ENCODE data around the gene CDCA7L. TPM values are rescaled to one million over a fixed set of nuclear protein-coding genes. Genes with fewer than 3 reads are reported as not detected.
"Not testable (repeated sequence)": the region's sequence is repeated elsewhere in the genome, so short reads cannot be mapped to it uniquely, and the experiment has no call there.

The CDCA7L gene
- total and polyA plus RNA-seq, 11 donors, result 15.6 to 53.4 (median 34.6) TPM

DNA sequence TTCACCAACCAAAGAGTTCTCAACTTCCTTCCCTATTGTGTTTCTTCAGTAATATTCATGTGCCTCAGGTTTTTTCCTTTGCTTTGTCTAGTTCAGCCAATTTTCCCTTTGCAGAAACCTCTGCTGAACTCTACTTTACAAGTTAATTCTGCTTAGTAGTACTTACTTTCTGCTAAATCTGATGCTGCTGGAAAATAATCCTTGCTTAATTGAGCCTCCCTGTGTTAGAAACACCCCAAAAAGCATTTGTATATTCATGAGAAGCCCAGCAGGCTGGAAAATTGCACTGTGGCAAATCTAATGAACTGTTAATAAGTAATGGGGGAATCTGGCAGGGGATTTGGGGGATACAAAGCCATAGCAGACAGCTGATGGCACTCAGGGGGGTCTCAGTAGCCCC lies 78.5 kb downstream of the CDCA7L start:
- ATAC-seq, result no peak
- H3K27ac ChIP-seq, result no peak overlapping the region
- intact Hi-C loops (cut with DNase I), result no loop called here

DNA sequence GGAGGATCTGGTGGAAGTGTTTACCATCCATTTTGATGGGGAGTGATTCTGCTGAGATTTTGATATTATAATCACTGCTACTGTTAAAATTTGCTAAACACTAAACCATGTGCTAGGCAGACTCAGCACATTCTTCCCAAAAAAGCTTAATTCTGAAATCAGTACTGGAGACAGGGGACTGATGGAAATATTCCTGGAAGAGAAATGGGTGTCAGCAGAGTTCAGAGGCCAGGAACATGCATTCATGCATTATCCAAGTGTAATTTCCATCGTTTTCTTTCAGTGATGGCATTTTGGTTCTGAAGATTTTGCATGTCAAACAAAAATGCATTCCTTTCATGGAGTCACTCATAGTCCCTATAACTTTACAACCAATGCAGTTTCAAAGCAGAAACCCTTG lies 79.0 kb downstream of the CDCA7L start:
- Histone ChIP-seq H3K36me3 (no peaks in the 10 kb centered on the region), H3K4me3 (no peak overlapping the region), H3K27me3 (no peaks in the 10 kb centered on the region), H3K4me1 (peaks cover 0 to 4% (median 0%) of the 10 kb centered on the region in 12 donors), H3K9me3 (no peaks in the 10 kb centered on the region), H3K27ac (no peak overlapping the region)
- ATAC-seq, result no peak
- TF ChIP-seq POLR2A (IDR thresholded peaks at IDR 0.05), result no peak
- TF ChIP-seq, protein P1, sequence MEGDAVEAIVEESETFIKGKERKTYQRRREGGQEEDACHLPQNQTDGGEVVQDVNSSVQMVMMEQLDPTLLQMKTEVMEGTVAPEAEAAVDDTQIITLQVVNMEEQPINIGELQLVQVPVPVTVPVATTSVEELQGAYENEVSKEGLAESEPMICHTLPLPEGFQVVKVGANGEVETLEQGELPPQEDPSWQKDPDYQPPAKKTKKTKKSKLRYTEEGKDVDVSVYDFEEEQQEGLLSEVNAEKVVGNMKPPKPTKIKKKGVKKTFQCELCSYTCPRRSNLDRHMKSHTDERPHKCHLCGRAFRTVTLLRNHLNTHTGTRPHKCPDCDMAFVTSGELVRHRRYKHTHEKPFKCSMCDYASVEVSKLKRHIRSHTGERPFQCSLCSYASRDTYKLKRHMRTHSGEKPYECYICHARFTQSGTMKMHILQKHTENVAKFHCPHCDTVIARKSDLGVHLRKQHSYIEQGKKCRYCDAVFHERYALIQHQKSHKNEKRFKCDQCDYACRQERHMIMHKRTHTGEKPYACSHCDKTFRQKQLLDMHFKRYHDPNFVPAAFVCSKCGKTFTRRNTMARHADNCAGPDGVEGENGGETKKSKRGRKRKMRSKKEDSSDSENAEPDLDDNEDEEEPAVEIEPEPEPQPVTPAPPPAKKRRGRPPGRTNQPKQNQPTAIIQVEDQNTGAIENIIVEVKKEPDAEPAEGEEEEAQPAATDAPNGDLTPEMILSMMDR (IDR thresholded peaks at IDR 0.05), result no peak
- DNase-seq, result no peak
- WGBS, 4 donors, result 40 to 68% (median 60%) methylated on average over 1 of the region's 1 CpG
- intact Hi-C loops (cut with DNase I), result no loop called here

More for the DNA sequence above, 78.5 kb downstream of the CDCA7L start:
- DNase-seq, result no peak
- H3K4me3 ChIP-seq, result no peak overlapping the region
- H3K27me3 ChIP-seq, result no peaks in the 10 kb centered on the region
- peaks cover 0 to 4% (median 0%) of the 10 kb centered on the region in 12 donors for H3K4me1 ChIP-seq
- H3K36me3 ChIP-seq, result no peaks in the 10 kb centered on the region
- no peaks in the 10 kb centered on the region for H3K9me3 ChIP-seq
- TF ChIP-seq POLR2A (IDR thresholded peaks at IDR 0.05), result no peak
- TF ChIP-seq, protein P1 (IDR thresholded peaks at IDR 0.05), result no peak

DNA sequence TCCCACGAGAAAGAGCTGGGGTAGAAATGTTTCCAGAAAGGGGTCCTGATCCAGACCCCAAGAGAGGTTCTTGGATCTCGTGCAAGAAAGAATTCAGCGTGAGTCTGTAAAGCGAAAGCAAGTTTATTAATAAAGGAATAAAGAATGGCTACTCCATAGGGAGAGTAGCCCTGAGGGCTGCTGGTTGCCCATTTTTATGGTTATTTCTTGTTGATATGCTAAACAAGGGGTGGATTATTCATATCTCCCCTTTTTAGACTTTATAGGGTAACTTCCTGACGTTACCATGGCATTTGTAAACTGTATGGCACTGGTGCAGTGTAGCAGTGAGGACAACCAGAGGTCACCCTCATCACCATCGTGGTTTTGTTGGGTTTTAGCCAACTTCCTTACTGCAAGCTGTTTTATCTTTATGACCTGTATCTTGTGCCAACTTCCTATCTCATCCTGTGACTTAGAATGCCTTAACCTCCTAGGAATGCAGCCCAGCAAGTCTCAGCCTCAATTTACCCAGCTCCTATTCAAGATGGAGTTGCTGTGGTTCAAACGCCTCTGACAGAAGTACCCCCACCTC lies 80.0 kb downstream of the CDCA7L start:
- H3K27ac ChIP-seq; DNase-seq; H3K4me1 ChIP-seq; ATAC-seq; intact Hi-C loops (cut with DNase I); H3K27me3 ChIP-seq; H3K9me3 ChIP-seq; H3K36me3 ChIP-seq; H3K4me3 ChIP-seq: not testable (repeated sequence)
- WGBS, 4 donors, result 55 to 68% (median 63%) methylated on average over 7 of the region's 7 CpGs

DNA sequence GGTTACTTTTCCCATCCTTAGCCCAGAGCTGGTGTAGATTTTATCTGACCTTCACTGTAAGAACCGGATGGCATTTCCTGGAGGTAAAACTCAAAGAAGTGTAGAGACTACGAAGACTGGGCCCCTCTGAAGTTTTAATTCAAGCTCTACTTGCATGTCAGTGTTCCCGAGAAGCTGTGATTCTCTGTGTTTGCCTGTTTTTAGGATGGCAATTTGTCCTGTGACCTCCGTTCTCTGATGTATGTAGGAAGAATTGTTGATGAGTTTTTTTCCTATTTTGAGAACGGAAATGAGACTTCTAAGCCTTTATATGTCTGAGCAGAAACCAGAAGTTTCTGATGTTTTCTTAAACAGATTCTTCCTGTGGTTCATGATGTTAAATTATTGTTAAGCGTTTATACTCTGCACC lies 94.1 kb downstream of the CDCA7L start:
- H3K27me3 ChIP-seq, result no peaks in the 10 kb centered on the region
- ATAC-seq (no peak), DNase-seq (no peak)
- intact Hi-C loops (cut with DNase I), result no loop called here
- TF ChIP-seq POLR2A (IDR thresholded peaks at IDR 0.05), result no peak
- TF ChIP-seq, protein P1 (IDR thresholded peaks at IDR 0.05), result no peak
- no peak overlapping the region for H3K4me3 ChIP-seq
- H3K9me3 ChIP-seq, result no peaks in the 10 kb centered on the region
- no peaks in the 10 kb centered on the region for H3K4me1 ChIP-seq
- no peaks in the 10 kb centered on the region for H3K36me3 ChIP-seq
- 55 to 66% (median 64%) methylated on average over 6 of the region's 6 CpGs for WGBS, 4 donors
- H3K27ac ChIP-seq, result no peak overlapping the region
